Neuronal stem cell (in vitro differentiated cells): Measurements from ENCODE around the gene CD83.
A peak's percentile ranks its signal among the peaks of the same experiment; 100 is the strongest.
"Not testable (repeated sequence)": the region's sequence is repeated elsewhere in the genome, so short reads cannot be mapped to it uniquely, and the experiment has no call there.

Source experiments
- DNase-seq: peaks from one replicate; pipeline ENCODE4 v3.0.0-alpha.2; 2013; ENCODE audit warnings: low spot score
- H2AFZ ChIP-seq: one replicate; pipeline ENCODE4 v1.6.1; 2013; ENCODE audit warnings: mild to moderate bottlenecking, low read length, inconsistent platforms
- H2AK5ac ChIP-seq: 2 replicates; pipeline ENCODE4 v1.6.1; 2013; ENCODE audit warnings: low read depth, mild to moderate bottlenecking, inconsistent platforms, low read length, moderate library complexity, mixed read lengths
- H2BK120ac ChIP-seq: 2 replicates; pipeline ENCODE4 v1.6.1; 2013; ENCODE audit warnings: low read depth, mild to moderate bottlenecking, inconsistent platforms, low read length, moderate library complexity, mixed read lengths
- H2BK12ac ChIP-seq: one replicate; pipeline ENCODE4 v1.6.1; 2013; ENCODE audit warnings: low read length, inconsistent platforms
- H2BK15ac ChIP-seq: 2 replicates; pipeline ENCODE4 v1.6.1; 2013; ENCODE audit warnings: mild to moderate bottlenecking, low read length, inconsistent platforms, mixed read lengths
- H2BK5ac ChIP-seq: one replicate; pipeline ENCODE4 v1.6.1; 2013; ENCODE audit warnings: inconsistent platforms, mild to moderate bottlenecking, low read length, moderate library complexity
- H3K14ac ChIP-seq: one replicate; pipeline ENCODE4 v1.6.1; 2013; ENCODE audit warnings: low read length, inconsistent platforms
- H3K18ac ChIP-seq: 2 replicates; pipeline ENCODE4 v1.6.1; 2013; ENCODE audit warnings: low read length, inconsistent platforms
- H3K23ac ChIP-seq: 2 replicates; pipeline ENCODE4 v1.6.1; 2013; ENCODE audit warnings: low read depth, mild to moderate bottlenecking, mixed read lengths, low read length, inconsistent platforms; ENCODE audit not compliant: poor library complexity
- H3K27ac ChIP-seq: replicated peaks from 3 replicates; pipeline ENCODE4 v1.5.1; 2013; ENCODE audit warnings: low read length, inconsistent platforms
- H3K27me3 ChIP-seq, 3 experiments: 2 replicates each; pipeline ENCODE4 v1.6.1; 2013; ENCODE audit warnings: low read length in 3 of 3, mild to moderate bottlenecking in 2 of 3, inconsistent platforms in 1 of 3, low read depth in 1 of 3, mixed read lengths in 1 of 3, moderate library complexity in 1 of 3; ENCODE audit not compliant: control insufficient read depth in 3 of 3, insufficient read depth in 3 of 3
- H3K36me3 ChIP-seq, 2 donors: replicated peaks in 1 of 2; 2 replicates each; pipeline ENCODE4 v1.6.1; 2013; ENCODE audit warnings: low read length in 2 of 2; ENCODE audit not compliant: control insufficient read depth in 2 of 2, insufficient read depth in 2 of 2
- H3K4ac ChIP-seq: 2 replicates; pipeline ENCODE4 v1.6.1; 2013; ENCODE audit warnings: inconsistent platforms, mild to moderate bottlenecking, low read length, moderate library complexity
- H3K4me1 ChIP-seq, 2 donors: 1 replicate in 1 of 2; 2 replicates in 1 of 2; pipeline ENCODE4 v1.6.1; 2013; ENCODE audit warnings: low read length in 2 of 2, low read depth in 1 of 2; ENCODE audit not compliant: control insufficient read depth in 2 of 2, insufficient read depth in 1 of 2
- H3K4me2 ChIP-seq: one replicate; pipeline ENCODE4 v1.6.1; 2013; ENCODE audit warnings: mild to moderate bottlenecking, low read length, inconsistent platforms; ENCODE audit not compliant: insufficient read depth, poor library complexity, severe bottlenecking
- H3K4me3 ChIP-seq, 2 donors: 2 replicates each; pipeline ENCODE4 v1.5.1; 2013; ENCODE audit warnings: low read length in 2 of 2, mild to moderate bottlenecking in 2 of 2, inconsistent platforms in 1 of 2, moderate library complexity in 1 of 2
- H3K79me1 ChIP-seq: one replicate; pipeline ENCODE4 v1.6.1; 2013; ENCODE audit warnings: low read depth, mild to moderate bottlenecking, inconsistent platforms, low read length, moderate library complexity
- H3K9ac ChIP-seq: one replicate; pipeline ENCODE4 v1.6.1; 2013; ENCODE audit warnings: mild to moderate bottlenecking, low read depth, low read length, inconsistent platforms; ENCODE audit not compliant: poor library complexity
- H3K9me3 ChIP-seq, 2 donors: replicated peaks in 1 of 2; 2 replicates each; pipeline versions ENCODE3 to v1.6.1; 2013; ENCODE audit warnings: low read length in 2 of 2, mild to moderate bottlenecking in 2 of 2, inconsistent platforms in 1 of 2, low read depth in 1 of 2, mixed read lengths in 1 of 2, moderate library complexity in 1 of 2; ENCODE audit not compliant: control insufficient read depth in 2 of 2, insufficient read depth in 1 of 2
- H4K8ac ChIP-seq: one replicate; pipeline ENCODE4 v1.6.1; 2013; ENCODE audit warnings: low read depth, mild to moderate bottlenecking, inconsistent platforms, low read length, moderate library complexity
- H4K91ac ChIP-seq: one replicate; pipeline ENCODE4 v1.6.1; 2013; ENCODE audit warnings: low read length, low read depth, mild to moderate bottlenecking, inconsistent platforms; ENCODE audit not compliant: poor library complexity
- WGBS, 2 donors: extraction: QIAGEN DNeasy Blood & Tissue Kit; methylation state at CpG; one replicate each; pipeline ENCODE4 v1.1.7; 2013; ENCODE audit warnings: missing lambda C conversion rate in 2 of 2, mixed read lengths in 1 of 2; ENCODE audit not compliant: insufficient read length in 2 of 2, insufficient replicate concordance in 1 of 2; ENCODE audit errors: extremely low coverage in 2 of 2; 5-methylcytosine and 5-hydroxymethylcytosine counted together

The CD83 gene

GRCh38 chr6:14072084-14072483 lies 45.5 kb upstream of the CD83 start:
- no peak overlapping the region for H2BK120ac ChIP-seq
- no peak overlapping the region for H4K8ac ChIP-seq
- H2BK15ac ChIP-seq: no peak overlapping the region
- H2BK12ac ChIP-seq: no peak overlapping the region
- WGBS, 2 donors: no CpG with 5 or more reads among the region's 5 CpGs
- no peak overlapping the region for H3K4ac ChIP-seq
- H3K4me1 ChIP-seq: peaks cover 0 to 4% of the 10 kb centered on the region in 2 donors
- no peak overlapping the region for H3K14ac ChIP-seq
- no peak overlapping the region for H3K4me2 ChIP-seq
- H3K27ac ChIP-seq: no peak overlapping the region
- H2AFZ ChIP-seq: no peak overlapping the region
- DNase-seq: no peak
- no peak overlapping the region for H3K9ac ChIP-seq
- no peak overlapping the region for H3K23ac ChIP-seq
- H3K36me3 ChIP-seq: no peaks in the 10 kb centered on the region
- no peak overlapping the region for H2AK5ac ChIP-seq
- H3K18ac ChIP-seq: no peak overlapping the region
- H4K91ac ChIP-seq: no peak overlapping the region
- no peak overlapping the region for H2BK5ac ChIP-seq
- no peaks in the 10 kb centered on the region for H3K9me3 ChIP-seq
- H3K27me3 ChIP-seq: peaks cover 0 to under 1% (median 0%) of the 10 kb centered on the region in 3 experiments
- H3K4me3 ChIP-seq: no peak overlapping the region
- no peaks in the 10 kb centered on the region for H3K79me1 ChIP-seq

GRCh38 chr6:14073561-14074354 lies 43.8 kb upstream of the CD83 start:
- H3K27me3 ChIP-seq, H3K14ac ChIP-seq, H2BK12ac ChIP-seq, H2BK5ac ChIP-seq, H2BK15ac ChIP-seq, H3K79me1 ChIP-seq, H4K8ac ChIP-seq, H3K4me2 ChIP-seq, H3K36me3 ChIP-seq, H2AFZ ChIP-seq, H4K91ac ChIP-seq, H2AK5ac ChIP-seq, H2BK120ac ChIP-seq, H3K18ac ChIP-seq, H3K4me3 ChIP-seq, H3K4ac ChIP-seq, H3K27ac ChIP-seq, H3K23ac ChIP-seq, H3K4me1 ChIP-seq, H3K9ac ChIP-seq, DNase-seq, H3K9me3 ChIP-seq: not testable (repeated sequence)
- no CpG with 5 or more reads among the region's 7 CpGs for WGBS, 2 donors

- H3K4me1 ChIP-seq: peaks cover 0 to 4% of the 10 kb centered on the region in 2 donors
Measured at GRCh38 chr6:14074476-14075094, 43.0 kb upstream of the CD83 start.

GRCh38 chr6:14075095-14075503 lies 42.5 kb upstream of the CD83 start:
- no peak overlapping the region for H4K8ac ChIP-seq
- no CpG with 5 or more reads among the region's 7 CpGs for WGBS, 2 donors
- H3K36me3 ChIP-seq: no peaks in the 10 kb centered on the region
- peak overlapping the region; percentile 81 for H2AFZ ChIP-seq
- no peak overlapping the region for H3K4me2 ChIP-seq
- peaks cover 0 to 4% of the 10 kb centered on the region in 2 donors for H3K4me1 ChIP-seq
- H2BK5ac ChIP-seq: no peak overlapping the region
- peaks cover 0 to 5% (median 0%) of the 10 kb centered on the region in 3 experiments for H3K27me3 ChIP-seq
- no peak overlapping the region for H2BK12ac ChIP-seq
- no peak overlapping the region for H3K18ac ChIP-seq
- H2BK120ac ChIP-seq: no peak overlapping the region
- H3K4ac ChIP-seq: no peak overlapping the region
- no peak overlapping the region for H3K27ac ChIP-seq
- no peak overlapping the region for H3K23ac ChIP-seq
- no peak overlapping the region for H2AK5ac ChIP-seq
- no peak overlapping the region for H3K14ac ChIP-seq
- H2BK15ac ChIP-seq: no peak overlapping the region
- no peaks in the 10 kb centered on the region for H3K9me3 ChIP-seq
- peak overlapping the region in 1 of 2 donors; percentile 24 for H3K4me3 ChIP-seq
- no peaks in the 10 kb centered on the region for H3K79me1 ChIP-seq
- DNase-seq: no peak
- H4K91ac ChIP-seq: no peak overlapping the region
- no peak overlapping the region for H3K9ac ChIP-seq

More at GRCh38 chr6:14074476-14075094, 43.0 kb upstream of the CD83 start:
- no peak overlapping the region for H3K23ac ChIP-seq
- no peak overlapping the region for H3K9ac ChIP-seq
- no peaks in the 10 kb centered on the region for H3K9me3 ChIP-seq
- H3K4ac ChIP-seq: no peak overlapping the region
- H3K4me3 ChIP-seq: peak overlapping the region in 1 of 2 donors; percentile 24
- no peak overlapping the region for H4K91ac ChIP-seq
- no peak overlapping the region for H2BK5ac ChIP-seq
- no peak overlapping the region for H3K27ac ChIP-seq
- H3K18ac ChIP-seq: no peak overlapping the region
- H3K14ac ChIP-seq: no peak overlapping the region
- no peak overlapping the region for H2BK120ac ChIP-seq
- DNase-seq: no peak
- H2AK5ac ChIP-seq: no peak overlapping the region
- H3K27me3 ChIP-seq: peaks cover 0 to 5% (median 0%) of the 10 kb centered on the region in 3 experiments
- no peak overlapping the region for H3K4me2 ChIP-seq
- H2BK15ac ChIP-seq: no peak overlapping the region
- WGBS, 2 donors: no CpG with 5 or more reads among the region's 3 CpGs
- no peak overlapping the region for H4K8ac ChIP-seq
- H2AFZ ChIP-seq: peak overlapping the region; percentile 81
- H2BK12ac ChIP-seq: no peak overlapping the region
- no peaks in the 10 kb centered on the region for H3K36me3 ChIP-seq
- no peaks in the 10 kb centered on the region for H3K79me1 ChIP-seq
